HG03354 (cell line): ENCODE measurements around the gene PIEZO1.

ENCODE experiments used
- ATAC-seq: cut with Tn5 transposase; IDR thresholded peaks from one replicate; pipeline ENCODE4 v1.9.1; 2021; ENCODE audit warnings: mild to moderate bottlenecking; ENCODE audit not compliant: unreplicated experiment, poor library complexity, severe bottlenecking

PIEZO1 gene

DNA sequence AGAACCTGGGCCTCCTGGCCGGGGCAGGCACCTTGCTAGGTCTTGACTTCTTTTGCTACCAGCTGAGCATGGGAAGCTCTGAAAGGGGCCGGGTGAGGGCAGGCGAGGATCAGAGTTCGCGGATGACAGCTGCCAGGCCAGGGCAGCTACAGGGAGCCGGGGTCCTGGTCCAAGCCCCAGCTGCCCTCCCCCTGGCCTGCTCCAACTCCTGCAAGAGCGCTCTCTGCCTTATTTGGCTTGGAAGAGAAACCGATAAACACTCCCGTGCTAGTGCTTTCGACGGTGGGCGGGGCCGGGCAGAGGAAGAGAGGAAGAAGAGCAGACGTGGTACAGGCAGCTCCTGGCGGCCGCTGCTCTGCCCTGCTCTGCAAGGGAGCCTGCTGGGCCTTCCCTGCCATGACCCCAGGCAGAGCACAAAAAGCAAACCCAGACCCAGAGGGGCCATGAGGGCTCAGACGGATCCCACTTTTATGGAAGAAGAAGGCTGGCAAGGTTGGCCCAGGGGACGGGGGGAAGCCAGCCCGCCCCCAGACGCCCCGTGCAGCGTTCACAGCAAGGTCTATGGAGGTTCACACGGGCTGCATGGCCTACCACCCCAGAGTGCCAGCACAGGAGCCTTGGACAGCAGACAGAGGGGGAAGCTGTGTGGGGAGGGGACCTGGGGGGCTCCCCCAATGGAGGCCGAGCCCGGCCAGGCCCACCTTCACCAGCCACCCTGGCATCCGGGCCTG lies 25.6 kb downstream of the PIEZO1 start:
- ATAC-seq, result no peak

DNA sequence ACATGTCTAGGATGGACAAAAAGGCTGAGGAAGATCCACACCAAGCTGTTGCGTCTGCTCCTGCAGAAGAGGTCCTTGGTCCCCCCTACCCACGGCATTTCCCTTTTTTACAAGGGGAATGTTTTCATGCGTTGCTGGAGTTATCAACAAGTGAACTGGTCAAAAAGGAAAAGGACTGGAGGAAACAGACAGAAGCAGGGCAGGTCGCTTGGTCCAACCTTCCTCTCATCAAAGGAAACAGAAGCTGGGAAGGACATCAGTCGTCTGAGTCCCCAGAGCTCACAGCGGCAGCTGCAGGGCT lies 26.1 kb downstream of the PIEZO1 start:
- no peak for ATAC-seq

GRCh38 chr16:88758227-88758943 lies 26.6 kb downstream of the PIEZO1 start:
- ATAC-seq, result no peak

- ATAC-seq, result no peak
Observed at GRCh38 chr16:88755745-88756443, 29.1 kb downstream of the PIEZO1 start.

- ATAC-seq, result no peak
Observed at GRCh38 chr16:88754912-88755744, 29.9 kb downstream of the PIEZO1 start.

DNA sequence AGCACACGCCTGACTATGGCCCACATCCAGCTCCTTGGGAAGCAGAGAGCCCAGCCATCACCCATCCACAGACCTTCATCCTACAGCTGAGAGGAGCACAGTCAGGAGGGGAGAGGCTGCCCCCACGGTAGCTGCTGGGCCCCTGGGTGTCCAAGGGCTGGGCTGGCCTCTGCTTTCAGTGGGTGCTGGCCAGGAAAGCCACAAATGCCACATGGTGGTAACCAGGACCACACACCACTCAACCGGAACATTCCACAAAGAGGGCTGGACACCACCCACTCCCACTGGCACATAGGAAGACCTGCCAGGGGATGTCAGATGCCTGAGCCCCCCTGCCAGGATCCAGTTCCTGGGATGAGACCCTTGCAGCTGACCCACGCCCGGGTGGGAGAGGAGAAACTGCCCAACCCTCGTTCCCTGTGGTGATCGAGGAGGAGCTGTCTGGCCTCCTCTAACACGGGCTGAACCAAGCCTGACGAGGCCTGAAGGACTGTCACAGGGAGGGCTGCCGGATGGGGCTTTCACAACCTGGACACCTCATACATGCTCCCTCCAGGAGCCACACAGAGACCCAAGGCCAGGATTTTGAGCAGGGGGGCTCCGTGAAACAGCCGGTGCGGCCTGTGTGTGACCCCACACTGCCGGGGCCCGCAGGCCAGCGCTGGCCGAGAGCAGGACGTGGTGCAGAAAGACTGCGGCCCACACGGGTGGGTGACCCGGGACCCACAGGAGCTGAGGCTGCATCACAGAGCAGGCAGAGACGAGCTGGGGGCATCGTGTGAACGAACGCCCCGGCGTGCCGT lies 30.7 kb downstream of the PIEZO1 start:
- no peak for ATAC-seq

GRCh38 chr16:88753602-88754001 lies 31.4 kb downstream of the PIEZO1 start:
- ATAC-seq, result no peak

GRCh38 chr16:88753191-88753590 lies 31.8 kb downstream of the PIEZO1 start:
- no peak for ATAC-seq

DNA sequence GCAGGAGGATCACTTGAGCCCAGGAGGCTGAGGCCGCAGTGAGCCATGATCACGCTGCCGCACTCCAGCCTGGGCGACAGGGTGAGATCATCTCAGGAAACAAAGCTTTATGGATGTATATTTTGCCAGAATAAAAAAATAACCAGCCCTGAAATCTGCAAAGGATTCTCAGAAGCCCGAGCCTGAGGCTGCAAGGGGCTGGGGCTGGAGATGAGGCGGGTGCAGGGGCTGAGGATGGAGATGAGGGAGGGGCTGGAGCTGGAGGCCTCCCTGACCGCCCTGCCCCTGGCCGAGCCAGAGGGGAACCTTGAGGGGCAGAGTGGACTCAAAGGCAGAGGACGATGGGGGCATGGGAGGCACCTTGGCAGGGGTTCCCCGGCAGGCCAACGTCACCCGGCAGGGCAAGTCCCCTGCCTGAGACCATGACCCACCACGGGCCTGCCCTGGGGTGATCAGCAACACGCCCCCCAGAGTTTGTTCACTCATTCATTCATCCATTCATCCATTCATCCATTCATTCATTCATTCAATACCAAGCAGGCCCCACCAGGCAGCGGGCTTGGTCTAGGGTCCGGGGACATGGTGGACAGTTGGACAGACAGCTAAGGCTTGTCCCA lies 32.5 kb downstream of the PIEZO1 start:
- no peak for ATAC-seq

DNA sequence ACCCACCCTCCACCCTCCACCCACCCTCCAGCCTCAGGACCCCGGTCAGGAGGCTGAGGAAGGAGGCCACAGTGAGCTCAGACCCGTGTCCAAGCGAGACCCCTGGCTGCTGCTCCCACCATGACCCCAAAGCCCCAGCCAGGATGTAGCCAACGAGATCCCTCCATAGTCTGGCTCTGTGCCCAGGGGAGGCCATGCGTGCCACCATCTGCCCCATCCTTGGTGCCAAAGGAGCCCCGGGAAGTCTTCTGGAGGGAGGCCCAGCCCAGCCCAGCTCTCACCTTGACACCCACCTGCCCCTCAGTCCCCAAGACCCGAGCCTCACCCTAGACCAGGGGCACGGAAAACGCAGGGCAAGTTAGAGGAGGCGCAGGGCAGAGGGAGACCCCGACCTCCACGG lies 34.2 kb downstream of the PIEZO1 start:
- ATAC-seq, result no peak

GRCh38 chr16:88749358-88749757 lies 35.7 kb downstream of the PIEZO1 start:
- no peak for ATAC-seq

DNA sequence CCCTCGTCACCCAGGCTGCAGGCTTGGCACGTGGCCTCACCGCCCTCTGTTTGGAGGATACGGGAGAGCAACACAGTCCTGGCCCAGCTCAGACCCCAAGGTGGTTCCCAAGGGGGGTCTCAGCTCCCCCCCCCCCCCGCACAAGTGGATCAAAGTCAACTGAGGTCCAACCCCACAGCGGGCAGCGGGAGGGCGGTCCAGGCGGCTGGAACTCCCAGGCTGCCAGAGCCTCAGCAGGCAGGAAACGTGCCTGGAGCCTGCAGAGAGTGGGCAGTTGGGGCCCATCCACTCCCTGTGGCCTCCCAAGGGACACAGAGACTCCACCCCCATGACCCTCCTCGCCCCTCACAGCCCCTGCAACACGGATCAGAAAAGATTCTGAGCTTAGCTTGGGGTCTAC lies 36.7 kb downstream of the PIEZO1 start:
- ATAC-seq, result no peak

- ATAC-seq, result no peak
Observed at GRCh38 chr16:88747588-88748301, 37.3 kb downstream of the PIEZO1 start.

DNA sequence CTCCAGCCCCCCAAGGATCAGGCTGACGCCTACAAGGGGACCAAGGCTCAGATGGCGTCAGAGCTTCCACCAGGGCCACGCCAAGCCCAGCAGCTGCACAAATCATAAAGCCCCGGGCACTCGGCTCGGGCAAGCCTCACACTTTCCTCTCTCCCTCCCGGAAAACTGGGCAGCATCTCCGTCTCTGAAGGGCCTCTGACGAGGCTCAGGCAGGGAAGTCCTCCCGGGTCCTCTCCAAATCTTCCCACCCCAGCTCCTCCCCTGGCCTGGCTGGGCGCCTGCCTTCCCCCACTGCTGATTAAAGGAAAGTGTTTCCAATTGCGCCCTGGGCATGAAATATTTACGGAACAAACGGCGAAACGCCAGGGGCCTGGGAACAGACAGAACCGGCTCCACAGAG lies 38.5 kb downstream of the PIEZO1 start:
- no peak for ATAC-seq

DNA sequence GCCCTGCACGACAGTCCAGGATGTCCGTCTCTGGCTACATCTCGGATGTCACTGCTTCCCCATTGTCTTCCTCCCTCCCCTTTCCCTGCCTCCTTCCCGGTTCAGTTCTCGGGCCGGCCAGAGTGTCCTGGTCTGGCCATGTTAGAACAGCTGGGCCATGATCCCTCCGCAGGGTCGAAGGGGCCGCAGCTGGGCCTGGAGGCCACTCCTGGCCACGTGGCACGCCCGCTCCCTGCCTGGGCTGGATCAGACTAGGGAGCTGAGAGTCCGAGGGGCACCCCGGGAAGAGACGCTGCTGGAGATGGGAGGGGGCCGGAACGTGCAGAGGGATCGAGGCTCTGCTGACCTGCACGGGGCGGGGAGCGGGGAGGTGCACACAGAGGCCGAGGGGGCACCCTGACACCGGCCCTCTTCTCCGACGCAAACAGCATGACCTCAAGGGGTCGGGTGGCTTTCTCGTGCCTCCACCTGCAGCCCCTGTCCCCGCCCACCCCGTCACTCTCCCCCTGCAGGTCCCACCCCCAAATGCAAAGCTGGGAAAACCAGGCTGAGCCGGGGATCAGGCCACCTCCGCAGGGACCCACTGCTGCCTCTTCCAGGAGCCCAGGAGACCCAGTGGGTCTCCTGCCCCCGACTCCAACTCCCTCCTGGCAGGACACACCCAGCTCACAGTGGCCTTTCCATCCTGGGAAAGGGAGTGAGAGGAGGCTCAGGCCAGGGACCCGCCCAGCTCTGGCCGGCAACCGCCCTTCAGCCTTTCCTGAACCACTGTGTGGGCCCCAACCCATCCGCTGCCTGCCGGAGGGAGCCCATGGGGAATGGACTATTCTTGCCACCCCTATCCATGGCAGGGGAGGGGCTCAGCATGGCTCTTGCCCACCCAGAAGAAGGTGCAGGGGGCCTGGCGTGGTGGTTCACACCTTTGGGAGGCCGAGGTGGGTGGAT lies 40.2 kb downstream of the PIEZO1 start:
- ATAC-seq, result no peak

DNA sequence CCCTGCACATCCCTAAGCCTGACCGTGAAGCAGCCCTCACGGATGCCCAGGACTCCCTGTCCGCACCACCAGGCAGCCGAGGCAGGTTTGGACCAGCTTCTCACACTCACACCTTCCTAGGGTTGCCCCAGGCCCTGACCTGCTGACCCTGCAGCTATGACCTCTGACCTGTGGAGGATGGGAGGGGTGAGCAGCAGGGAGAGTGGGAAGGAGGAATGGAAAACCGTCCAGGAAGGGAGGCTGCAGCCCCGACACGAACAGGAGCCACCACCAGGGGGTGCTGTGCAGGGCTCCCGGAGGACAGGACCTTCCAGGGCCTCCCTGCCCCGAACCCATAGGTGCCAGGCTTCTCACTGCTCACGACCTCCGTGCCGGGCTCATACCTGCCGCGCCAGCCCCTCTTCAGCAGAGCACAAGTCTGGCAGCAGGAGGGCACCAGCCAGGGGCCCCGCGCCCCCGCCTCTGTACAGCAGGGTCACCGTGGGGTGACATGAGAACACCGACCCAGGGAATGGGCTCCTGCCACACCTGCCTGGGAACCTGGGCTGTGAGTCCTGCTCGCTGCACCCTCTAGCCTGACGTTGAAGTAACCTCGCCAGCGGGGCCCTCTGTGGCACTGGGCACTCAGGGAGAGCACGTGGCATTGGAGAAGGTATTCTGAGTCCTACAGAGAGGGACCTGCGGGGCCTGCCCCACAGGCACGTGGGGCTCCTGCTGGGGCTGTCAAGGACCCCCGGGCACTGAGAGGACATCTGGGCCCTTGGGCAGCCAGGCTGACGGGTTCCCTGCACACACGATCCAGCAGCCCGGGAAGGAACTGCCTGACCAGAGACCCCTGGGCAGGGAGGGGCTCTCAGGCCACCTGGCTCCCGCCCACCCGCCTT lies 41.1 kb downstream of the PIEZO1 start:
- ATAC-seq, result no peak
